Measurements from ENCODE around the gene TAF6.

The TAF6 gene

DNA sequence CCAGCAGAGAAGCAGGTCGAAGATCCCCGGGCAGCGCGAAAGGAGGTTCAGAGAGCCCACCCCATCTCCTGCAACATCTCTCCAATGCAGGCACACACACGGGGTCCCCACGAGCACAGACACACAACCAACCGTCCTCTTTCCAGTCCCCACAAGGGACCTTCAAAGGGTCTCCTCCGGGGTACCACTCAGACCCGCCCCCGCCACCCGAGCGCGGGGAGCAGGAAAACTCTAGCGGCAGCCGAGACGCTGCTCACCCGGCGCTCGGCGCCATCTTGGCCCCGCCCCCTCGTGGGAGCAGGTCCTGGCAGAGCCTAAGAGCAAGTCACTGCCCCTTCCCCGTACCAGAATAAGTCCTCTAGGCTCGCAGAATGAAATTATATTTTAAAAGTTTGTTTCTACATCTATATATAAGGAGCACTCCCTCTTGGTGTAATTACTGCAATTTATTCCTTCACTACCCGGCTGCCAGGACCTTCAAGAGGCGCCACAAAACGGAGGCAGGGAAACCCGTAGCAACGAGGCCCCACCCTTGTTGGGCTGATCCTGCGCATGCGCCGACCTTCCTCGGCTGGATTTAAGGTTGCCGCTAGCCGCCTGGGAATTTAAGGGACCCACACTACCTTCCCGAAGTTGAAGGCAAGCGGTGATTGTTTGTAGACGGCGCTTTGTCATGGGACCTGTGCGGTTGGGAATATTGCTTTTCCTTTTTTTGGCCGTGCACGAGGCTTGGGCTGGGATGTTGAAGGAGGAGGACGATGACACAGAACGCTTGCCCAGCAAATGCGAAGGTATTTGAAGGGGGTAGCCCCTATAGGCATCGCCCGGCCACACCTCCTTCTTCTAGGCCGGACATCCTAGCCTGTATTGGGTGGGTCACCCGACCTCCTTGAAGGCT, at the start of gene TAF6, which contains the start of gene CNPY4:
Gene TAF6 (minus strand): TSS at position 287 of the 898 bp plus-strand sequence. CDS start 5,149 bp downstream, outside the sequence.
Gene CNPY4 (plus strand): TSS at position 563 of the 898 bp plus-strand sequence. CDS start 111 bp downstream, at position 674.
- no peak for FAIRE-seq

DNA sequence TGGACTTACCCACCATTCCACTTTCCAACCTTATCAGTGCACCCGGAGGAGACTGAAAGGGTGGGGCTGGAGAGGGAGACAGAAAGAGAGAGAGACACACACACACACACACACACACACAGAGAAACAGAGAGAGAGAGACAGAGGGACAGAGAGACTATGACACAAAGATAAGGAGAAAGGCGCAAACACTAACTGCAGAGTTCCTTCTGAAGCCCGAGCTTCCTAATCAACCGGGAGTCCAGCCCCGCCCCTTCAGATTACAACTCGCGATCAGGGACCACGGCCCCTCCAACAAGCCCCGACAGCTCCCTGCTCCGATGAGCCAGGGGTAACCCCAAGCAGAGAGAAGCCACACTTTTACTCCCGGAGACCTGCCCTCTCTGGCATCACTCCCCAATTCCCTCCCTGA, 48.8 kb upstream of the TAF6 start:
- FAIRE-seq, result no peak

DNA sequence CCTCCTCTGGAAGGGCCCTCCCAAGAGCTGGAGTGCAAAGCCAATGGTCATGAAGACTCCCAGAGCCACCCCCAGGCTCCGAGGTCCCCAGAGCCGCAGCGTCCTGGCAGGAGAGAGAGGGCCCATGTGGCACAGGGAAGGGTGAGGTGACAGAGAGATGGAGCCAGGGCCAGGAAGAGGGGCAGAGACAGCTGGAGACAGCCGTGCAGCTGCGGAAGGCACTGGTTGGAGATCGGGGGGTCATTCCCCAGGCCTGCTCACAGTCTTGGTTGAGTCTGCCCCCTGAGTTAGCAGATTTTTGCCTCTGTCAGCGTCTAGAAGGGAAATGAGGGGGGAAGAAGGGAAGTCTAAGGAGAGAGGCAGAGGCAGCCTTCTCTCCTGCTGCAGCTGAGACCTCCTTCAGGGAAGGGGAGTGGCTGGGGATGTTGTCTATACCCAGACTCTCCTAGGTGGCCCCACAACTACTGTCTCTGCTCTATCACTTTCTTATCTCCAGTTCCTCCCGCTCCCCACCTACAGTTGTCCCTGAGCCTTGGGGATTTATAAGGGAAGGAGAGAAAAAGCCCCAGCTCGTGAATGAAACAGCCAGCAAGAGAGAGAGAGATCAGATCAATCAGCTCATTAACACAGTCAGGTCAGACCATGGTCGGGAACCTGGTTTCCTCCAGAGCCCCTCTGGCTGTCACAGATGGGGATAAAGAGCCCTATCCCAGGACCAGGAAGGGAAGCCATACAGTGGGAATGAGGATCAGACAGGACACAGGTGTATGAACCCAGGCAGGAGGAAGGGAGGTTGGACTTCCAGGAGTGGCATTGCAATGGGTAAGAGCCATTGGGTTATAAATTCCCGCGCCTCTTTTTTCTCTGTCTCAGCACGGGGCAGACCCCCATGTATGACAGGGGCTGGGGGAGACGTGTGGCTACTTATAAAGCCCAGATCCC, 48.1 kb upstream of the TAF6 start:
- FAIRE-seq, result no peak

DNA sequence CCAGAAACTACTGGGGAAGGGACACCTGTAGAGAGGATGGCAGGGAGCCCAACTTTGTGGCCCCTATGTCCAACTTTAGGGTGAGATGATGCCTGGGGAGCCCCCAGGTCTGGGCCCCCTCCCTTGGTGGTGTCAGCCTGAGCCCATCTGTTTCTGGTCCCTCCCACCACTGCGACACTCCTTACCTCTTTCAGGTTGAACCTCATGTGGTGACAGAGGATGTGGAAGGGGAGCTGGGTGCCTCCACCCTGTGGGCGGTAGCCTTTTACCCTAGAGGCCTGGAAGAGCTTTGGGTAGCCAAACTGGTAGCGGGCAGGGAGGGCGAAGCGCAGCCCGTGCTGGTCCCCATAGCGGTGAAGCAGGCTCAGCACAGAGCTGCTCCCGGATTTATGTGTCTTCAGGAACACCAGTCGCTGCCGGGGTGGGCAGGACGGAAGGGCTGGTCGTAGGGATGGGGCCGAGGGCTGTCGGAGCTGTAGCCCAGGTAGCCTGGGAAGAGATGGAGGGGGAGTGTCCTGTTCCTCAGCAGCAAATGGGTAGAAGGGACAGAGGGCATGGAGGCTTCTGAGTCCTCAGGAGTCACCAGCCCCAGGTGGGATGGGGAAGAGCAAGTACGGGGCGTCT, 47.3 kb upstream of the TAF6 start:
- no peak for FAIRE-seq

DNA sequence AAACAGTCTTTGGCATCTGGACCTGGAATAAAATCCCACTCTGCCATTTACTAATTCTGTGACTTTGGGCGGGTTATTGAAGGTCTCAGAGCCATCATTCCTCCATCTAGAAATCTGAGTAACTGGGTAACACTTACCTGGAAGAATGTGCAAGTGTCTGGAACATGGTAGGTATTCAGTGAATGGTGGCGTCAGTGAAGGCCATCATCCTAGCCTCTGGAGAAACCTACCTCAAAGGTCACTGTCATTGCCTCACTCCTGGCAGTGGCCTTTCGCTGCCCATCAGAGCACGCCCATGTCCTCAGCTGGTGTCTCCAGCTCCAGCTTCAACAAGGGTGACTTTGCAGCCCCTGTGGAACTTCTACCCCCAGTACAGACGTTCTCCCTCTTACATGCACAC, 44.7 kb upstream of the TAF6 start:
- FAIRE-seq, result no peak

DNA sequence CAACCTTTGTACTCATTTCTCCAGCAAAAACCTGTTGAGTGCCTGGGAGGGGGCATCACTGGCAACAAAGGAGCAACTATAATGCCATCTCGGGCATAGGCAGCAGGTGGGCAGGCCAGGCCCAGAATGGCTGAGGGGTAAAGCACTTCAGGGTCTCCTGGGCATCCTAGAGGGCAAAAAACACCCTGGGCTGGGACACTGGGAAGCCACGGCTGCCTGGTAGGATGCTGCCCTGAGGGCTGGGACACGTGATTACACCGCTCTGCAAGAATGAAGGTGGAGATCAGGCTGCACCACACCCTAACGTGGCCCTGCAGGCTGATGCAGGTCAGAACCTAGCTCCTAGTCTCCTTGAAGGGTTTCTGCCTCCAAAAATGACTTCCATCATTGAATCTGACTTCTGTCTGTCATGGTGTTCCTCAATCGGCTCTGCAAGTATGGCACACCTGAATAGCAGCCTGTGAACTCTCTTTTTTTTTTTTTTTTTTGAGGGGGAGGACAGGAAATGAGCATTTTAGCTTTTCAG, 43.9 kb upstream of the TAF6 start:
- no peak for FAIRE-seq

DNA sequence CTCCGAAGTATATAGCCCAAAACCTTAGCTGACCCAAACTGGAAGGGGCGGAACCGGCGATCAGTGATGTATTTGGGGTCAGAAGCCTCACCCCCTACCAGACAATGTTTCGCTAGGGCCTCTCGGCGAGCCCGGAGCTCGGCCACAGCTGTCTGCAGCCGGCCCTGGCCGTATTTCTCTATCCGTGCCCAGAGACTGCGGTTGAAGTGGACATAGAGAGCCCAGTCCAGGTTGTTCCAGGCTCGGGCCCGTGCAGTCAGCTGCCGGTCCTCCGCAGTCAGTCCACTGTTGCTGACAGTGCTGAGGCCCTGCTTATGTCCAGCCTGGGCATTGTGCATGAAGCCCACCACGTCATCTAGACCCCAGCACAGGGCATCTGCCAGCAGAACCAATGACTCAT, 40.9 kb upstream of the TAF6 start:
- no peak for FAIRE-seq

DNA sequence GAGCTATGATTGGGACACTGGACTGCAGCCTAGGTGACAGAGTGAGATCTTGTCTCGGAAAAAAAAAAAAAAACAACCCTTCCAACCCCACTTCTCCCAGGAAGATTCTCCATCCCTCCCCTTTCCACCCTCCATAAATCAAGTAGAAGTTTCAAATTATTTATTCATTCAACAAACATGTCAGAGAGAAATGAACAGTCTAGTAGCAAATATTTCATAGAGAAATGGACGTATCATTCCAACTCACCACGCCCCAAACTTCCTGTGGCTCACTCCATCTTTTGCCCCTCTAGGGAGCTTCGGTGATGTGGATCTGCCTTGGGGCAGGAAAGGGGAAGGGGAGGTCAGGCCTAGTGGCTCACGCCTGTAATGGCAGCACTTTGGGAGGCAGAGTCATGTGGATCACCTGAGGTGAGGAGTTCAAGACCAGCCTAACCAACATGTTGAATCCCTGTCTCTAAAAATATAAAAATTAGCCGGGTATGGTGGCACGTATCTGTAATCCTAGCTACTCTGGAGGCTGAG, 40.0 kb upstream of the TAF6 start:
- FAIRE-seq, result no peak

DNA sequence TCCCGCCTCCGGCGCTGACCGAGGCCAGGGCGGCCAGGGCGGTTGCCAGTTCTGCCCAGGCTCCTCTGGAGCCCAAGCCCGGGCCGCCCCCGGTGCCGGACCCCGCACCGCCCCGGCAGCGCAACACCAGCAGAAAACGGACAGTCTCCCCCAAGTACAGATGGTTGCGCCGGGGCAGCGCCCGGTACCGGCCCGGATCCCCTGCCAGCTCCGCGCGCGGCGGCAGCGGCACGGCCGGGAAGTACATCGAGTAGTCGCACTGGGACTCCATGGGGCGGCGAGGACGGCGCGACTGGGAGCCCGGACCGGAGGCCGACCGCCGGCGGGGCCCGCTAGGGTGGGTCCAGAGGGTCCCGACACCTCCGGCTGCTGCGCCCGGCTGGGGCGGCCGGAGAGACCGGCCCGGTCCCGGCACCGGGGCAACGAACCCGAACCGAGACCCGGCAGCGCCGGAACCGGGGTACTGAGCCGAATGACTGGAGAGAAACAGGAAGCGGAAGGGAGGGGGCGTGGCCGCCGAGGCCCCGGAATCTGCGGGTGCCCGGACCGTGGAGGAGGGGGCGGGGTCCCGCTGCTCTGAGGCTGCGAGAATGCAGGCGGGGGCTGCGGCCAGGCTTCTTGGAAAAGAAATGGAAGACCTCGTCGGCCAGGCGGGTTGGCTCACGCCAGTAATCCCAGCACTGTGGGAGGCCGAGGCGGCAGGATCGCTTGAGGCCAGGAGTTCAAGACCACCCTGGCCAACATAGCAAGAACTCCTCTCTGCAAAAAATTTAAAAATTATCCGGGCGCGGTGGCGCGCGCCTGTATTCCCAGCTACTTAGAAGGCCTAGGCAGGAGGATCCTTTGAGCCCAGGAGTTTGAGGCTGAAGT, 39.3 kb upstream of the TAF6 start, which contains the start of gene TRAPPC14:
Gene TRAPPC14 (minus strand): TSS at position 495 of the 870 bp plus-strand sequence. CDS start 224 bp downstream, at position 271.
- no peak for FAIRE-seq

DNA sequence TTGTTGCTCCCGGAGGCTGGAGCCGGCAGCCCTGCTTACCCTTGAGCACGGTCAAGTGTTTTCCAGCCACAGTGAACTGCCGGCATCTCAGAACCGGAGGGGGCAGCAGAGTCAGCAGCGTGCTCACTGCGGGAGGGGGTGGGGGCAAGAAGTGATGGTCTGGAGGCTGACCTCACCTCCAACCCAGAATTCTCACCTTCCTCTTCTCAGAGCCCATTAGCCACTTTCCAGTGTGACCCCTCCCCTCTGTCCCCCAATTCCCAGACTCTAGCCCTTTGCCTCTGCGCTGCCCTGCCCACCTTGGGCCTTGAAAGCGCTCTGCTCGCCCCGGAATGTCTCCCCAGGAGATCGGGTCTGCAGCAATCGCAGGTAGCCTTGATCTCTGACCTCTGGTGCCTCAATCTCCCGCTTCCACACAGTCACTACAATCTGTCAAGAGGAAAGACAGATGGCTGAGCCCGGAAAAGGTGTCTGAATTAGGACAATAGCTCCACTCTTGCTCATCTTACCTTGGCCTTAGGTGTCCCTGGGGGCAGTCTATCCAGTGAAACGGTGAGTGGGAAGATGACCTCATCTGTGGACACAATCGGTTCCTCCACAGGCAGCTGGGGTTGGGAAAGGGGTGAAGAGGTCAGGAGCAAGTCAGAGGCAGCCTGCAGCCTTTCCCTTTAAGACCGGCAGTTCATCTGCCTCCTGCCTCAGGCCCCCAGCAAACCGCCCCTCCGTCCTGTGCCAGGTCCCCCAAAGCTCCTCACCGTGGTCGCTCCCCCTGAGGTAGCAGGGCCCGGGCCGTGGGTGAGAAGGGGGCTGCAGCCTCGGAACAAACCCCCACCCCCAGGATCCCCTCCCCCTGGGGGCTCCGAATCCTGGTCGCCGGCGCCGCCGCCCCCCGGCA, 38.4 kb upstream of the TAF6 start:
- FAIRE-seq, result no peak

DNA sequence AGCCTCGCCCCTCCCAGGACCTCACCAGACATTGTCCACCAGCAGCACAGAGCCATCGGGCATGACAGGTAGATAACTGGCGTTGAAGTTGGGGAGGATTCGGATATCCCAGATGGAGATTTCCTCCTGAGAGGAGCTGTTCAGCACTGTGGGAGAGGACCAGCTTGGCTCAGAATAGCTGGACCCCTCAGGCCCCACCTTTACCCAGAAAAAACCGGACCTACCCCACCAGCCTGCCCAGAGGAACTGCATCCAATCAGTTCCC, 37.8 kb upstream of the TAF6 start:
- FAIRE-seq, result no peak

DNA sequence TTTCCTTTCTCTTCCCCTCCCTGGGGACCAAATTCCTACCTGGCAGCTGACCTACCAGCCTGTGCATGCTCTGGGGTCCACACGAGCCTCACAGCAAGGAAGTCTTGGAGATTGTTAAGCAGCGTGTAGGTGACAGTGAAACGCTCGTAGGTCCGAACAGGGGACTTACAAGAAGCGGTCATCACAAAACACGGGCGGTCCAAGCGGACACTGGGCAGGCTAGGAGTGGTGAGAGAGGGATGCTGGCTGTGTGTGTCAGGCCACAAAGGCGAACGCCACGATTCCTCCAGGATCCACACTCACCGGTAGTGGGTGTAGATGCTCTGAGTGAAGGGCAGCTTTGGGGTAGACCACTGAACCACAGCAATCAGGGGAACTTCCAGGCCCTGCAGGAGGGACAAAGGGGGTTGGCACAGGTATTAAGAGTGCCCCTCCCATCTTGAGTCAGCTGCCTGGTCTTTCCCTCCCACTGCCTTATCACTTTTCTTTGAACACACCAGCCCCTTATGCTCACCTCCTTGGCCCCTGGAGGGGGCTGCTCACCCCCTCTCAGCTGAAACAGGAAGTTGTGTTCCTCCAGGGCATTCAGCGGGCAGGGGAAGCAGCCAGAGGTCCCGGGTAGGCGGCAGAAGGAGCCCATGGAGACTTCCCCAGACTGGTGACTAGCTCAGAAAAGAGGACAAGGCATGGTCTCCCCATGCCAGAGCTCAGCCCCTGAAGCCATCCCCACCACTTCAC, 37.3 kb upstream of the TAF6 start:
- FAIRE-seq, result no peak

DNA sequence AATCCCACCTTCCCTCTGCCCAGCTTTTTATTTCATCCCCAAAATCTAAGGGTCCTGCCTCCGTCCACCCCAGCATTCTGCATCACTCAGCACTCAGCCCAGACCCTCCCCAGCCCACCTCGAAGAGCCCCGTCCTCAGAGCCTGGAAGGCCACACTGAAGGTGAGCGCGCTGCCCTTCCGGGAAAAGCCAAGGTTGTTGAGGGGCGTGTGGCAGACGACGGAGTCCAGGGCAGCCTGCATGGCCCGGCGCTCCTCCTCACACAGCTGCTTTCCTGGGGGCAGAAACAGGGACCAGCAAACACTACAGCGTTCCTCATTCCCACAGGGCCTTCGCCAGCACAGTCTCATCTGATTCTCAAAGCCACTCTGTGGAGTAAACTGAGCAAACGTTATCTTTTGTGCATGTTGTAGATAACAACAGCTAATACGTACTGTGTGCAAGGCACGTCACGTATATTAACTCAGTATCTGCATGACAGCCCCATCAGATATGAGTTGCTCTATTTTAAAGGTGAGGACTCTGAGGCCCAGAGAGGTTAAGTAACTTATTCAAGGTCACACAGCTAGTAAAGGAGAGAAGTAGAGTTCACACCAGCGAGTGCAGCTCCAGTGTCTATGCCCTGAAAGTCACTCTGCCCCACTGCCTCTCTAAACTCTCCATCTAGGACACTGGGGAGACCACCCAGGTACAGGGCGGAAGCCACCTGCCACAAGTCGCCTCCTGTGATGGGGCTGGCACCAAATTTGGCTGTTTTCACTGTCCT, 36.6 kb upstream of the TAF6 start:
- no peak for FAIRE-seq

DNA sequence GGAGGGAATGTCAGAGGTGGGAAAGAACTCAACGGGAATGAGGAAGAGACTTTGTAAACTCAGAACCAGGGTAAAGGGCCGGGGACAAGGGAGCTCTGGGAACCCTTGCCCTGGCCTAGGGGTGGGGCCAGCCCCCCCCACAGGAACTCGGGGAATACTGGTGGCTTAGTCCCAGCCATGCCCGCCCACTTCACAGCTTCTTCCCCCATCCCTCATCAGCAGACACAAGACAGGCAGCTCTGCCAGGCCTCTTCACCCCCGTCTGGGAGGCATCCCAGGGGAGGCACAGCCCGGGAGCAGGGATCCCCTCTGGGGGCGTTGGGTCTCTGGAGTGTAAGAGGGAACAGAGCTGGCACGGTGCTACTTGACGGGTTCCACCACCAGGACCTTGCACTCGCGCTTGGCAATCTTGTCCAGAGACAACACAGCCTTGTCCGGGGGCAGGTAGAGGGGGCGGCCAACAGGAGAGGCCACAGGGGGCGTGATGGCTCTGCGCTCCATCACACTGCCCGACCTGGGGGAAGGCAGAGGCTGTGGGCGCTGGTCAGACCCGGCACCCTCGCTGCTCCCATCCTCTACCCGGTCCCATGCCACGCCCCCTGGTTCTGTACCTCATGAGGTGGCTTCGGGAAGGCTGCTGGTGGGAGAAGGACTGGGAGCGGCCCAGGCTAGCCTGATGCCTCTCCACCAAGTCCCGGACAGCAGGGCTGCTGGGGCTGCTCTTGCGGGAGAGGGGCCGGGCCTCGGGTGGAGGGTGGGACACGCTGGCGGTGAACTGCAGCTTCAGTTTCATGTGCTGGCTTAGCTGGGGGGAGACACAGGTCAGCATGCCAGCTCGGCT, 35.7 kb upstream of the TAF6 start:
- no peak for FAIRE-seq

DNA sequence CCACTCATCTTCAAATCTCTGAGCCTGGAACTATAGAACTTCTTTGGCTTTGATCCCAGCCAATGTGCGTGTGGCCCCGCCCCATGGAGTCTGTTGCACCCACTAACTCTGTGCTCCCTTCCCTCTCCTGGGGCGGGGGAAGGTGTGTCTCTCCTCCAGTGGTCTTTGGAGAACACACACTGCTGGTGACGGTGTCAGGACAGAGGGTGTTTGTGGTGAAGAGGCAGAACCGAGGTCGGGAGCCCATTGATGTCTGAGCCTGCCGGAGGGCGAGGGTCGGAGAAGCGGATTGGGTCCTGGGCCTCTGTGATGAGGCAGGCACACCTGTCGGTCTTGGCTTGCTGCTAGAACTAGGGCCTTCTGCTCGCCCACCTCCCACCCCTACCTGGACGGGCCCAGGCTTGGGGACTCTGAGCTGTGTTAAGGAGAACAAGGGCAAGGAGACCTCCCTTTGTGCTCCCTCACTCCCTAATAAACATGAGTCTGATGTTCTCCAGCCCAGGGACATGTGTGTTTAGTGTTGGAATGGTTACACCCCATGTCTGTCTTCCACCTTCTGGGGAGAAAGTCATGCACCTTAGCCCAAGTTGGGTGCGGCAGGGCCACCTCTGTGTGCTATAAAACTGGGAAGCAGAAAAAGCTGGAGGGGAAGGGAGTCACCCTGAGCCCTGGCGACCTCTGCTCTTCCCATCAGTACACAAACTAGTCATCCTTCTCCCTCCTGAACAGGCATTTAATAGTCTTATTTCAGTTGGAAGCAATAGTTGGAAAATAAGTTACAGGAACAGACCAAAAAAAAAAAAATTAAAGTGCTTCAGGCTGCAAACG, 34.8 kb upstream of the TAF6 start:
- FAIRE-seq, result no peak

DNA sequence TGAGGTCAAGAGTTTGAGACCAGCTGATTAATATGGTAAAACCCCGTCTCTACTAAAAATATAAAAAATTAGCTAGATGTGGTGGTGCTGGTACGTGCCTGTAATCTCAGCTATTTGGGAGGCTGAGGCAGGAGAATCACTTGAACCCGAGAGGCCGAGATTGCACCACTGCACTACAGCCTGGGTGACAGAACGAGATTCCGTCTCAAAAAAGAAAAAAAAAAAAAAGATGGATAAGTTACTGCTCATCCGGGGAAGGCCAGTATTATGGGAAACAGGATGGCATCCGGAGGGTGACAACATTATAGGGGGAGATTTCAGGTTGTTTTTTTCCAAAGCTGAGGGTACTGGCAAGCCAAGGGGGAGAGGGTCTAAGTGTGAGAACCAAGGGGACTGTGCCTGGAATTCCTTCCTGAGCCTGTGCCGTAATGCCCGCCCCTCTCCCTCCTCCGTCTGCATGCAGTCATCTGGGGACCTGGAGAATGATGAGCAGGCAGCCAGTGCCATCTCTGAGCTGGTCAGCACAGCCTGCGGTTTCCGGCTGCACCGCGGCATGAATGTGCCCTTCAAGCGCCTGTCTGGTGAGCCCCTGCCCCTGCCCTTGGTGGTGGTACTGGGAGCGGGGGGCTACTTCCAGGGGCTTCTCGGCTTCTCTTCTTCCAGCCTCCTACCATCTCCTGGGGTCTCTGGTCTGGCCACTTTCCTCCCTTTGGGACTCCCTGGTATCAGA, 33.9 kb upstream of the TAF6 start:
- FAIRE-seq, result no peak
